ENCODE measurements around the gene WWOX.

WWOX gene

DNA sequence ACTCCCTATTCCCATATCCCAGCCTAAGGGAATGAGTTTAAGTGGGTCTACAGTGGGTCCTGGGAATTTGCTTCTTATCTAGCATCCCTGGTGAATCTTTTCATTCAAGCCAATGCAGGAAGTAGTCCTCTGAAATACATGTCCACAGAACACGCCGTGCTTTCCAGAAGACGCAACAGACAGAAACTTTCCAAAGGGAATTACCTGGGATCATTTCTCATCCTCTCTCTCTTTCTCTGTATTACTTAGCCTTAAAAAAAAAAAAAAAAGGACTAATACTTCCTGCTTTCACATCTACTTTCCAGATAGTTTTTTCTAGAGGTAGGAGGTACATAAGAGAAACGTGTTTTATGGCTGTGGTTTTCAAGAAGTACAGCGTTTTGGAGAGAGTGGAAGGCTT, 1002.0 kb downstream of the WWOX start:
- no peak for DNase-seq (ENCODE audit: low spot score)

DNA sequence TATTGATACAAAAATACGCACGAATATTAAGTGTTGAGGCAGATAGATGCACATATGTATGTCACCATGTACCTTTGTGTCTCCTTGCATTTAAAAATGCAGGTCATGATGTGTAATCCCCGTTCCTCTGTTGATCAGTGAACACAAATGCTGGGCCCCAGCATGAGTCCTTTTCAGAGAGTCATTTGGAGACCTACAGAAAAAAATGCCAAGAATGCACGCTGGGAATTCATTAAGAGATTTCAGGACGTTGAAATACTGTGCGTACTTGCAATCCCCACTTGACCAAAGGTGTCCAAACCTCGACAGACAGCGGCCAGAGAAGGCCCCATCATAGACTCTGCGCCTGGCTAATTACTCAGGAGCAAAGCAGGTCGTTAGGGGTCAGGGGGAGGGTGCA, 1005.1 kb downstream of the WWOX start:
- no peak for DNase-seq (ENCODE audit: low spot score)

DNA sequence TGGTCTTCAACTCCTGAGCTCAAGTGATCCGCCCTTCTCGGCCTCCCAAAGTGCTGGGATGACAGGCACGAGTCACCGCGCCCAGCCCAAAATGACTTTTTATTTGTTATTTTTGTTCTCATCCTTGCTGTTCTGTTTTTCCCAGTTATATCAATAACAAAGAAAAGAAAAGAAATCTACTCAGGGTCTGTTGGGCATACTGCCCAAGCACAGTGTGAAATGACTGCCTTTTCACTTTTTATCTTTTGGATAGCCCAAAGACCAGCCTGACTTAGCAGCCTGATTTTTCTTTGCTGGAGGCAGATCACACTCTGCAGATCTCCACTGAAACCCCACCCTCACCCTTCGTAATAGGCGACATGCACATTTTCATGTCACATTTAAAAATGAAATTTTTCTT, 1007.8 kb downstream of the WWOX start:
- no peak for DNase-seq (ENCODE audit: low spot score)

DNA sequence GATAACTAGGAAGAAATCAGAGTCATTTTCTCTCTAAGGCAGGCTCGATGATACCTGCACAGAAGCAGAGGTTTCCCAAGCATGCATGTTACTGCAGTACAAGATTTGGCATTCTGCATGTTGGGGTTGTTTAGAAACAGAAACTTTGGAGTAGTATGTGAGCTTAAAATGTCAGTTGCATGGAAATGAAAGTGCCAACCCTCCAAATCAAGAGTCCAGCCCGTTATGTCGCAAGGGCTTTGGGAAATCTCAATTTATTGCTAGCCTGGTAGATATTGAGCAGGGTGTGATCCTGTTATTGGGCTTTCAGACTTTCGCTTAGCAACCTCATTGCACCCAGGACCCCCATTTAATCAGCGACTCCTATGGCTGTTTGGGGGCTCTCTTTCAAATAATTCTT, 1010.3 kb downstream of the WWOX start:
- DNase-seq (ENCODE audit: low spot score), result no peak

DNA sequence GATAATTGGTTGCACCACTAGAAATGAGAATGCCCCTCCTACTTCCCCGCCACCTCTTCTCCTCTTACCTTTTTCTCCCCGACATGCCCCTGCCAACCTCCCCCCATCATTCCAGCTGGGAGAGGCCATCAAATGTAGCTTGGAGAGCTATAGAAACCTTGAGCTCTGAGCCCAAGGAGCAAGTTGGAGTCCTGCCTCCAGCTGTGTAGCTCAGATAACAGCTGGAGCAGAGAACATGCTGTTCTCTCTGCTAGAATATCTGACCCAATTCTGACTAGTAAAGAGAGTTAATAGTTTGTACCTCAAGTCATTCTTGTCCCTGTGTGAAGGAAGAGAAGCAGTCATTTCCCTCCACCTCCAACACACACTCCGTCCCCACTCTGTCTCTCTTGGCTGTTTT, 1010.8 kb downstream of the WWOX start:
- DNase-seq (ENCODE audit: low spot score), result no peak

DNA sequence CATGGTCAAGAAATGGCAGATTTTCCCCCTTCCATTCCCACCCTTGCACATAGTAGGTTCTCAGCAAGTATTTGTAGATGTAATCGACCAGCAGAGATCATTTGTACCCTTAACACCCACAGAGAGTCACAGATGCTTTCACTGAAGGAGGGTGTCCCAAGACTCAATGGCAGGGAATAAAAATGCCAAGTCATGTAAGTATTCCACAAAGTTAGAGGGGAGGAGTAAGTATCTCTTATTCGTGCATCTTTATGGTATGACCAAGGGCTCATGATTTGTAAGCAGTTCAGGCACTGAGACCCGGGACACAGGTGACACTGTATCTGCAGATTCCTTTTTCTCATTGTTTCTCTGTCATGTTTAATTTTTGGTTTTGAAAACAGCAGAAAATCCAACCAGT, 1011.5 kb downstream of the WWOX start:
- no peak for DNase-seq (ENCODE audit: low spot score)

DNA sequence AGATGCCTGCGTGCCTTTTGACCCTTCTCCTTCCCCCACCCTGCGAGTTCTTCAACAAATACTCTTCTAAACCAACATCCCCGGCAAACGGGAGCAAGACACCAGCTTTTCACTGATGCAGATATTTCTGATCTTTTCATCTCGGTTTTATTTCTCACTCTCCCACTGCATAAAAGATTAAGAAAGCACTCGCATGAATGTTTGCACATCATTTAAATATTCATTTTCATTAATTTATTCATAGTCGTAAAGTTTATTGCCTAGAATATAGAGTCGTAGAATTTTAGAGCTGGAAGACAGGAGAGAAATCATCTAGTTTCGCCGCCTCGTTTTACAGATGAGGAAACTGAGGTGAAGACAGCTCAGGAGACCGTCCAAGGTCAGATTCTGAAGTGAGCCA, 1013.0 kb downstream of the WWOX start:
- no peak for DNase-seq (ENCODE audit: low spot score)

DNA sequence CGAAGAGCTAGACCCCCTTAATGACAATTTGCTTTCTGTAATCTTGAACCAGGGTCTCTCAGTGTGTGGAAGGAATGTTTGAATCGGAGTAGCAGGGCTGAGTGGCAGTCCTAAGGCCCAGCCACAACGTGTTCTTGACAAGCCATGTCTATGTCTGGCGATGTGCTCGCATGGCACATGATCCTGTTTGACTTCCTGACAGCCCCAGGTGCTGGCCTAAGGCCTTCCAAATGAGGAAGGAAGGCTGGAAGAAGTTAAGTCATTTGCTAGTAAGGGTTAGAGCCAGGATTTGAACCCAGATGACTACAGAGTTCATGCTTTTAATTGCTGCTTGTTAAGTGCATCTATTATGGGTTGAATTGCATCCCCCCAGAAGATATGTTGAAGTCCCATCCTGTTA, 1014.4 kb downstream of the WWOX start:
- DNase-seq (ENCODE audit: low spot score), result no peak

DNA sequence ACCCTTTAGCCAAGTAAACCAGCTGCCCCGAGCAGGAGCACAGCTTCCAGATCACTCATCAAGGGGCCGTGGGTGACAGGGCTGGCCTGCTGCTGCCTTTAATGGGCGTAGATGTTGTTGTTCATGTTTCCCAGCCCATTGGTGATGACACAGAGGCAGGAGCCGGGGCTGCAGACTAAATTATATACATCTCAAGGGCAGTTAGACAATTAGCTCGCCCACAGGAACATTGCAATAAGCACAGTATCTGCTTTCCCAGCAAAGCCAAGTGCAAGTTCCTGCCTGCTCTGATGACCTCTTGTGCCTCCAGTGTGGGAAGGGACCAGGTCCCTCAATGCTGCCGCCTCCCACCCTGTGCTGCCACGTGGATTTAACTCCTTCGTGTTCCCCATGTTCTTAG, 1015.3 kb downstream of the WWOX start:
- DNase-seq (ENCODE audit: low spot score), result no peak

DNA sequence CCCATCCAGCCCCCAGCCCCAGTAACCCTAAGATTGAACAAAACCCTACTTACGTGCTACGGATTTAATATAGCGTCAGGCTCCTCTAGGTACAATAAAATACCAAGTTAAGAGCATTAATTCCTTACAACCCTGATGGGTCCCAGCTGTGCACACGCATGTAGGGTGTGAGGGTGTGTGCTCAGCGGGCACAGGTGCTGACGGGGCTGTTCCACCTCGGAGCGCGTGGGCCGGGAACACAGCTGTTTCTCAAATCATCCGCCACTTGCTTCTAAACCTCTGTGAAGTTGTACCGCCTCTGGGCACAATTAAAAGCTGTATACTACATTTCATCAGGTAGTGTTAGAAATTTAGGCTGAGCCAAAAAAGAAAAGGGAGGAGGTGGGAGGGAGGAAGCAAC, 1022.5 kb downstream of the WWOX start:
- DNase-seq (ENCODE audit: low spot score), result no peak

DNA sequence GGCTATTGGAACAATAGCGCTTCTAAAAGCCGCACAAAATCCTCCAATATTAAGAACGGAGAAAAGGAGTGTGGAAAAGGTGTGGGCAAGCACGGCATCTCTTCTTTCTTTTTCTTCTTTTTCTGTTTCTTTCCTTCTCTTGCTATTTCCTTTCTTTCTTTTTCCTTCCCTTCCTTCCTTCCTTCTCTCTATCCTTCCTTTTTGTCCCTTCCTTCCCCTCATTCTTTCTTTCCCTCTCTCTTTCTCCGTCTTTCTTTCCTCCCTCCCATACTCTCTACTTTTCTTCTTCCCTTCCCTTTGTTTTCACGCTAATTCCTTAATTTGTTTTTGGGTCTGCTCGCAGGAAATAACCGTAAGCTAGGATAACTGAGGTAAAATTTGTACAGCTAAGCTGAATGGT, 1022.9 kb downstream of the WWOX start:
- DNase-seq (ENCODE audit: low spot score), result no peak

DNA sequence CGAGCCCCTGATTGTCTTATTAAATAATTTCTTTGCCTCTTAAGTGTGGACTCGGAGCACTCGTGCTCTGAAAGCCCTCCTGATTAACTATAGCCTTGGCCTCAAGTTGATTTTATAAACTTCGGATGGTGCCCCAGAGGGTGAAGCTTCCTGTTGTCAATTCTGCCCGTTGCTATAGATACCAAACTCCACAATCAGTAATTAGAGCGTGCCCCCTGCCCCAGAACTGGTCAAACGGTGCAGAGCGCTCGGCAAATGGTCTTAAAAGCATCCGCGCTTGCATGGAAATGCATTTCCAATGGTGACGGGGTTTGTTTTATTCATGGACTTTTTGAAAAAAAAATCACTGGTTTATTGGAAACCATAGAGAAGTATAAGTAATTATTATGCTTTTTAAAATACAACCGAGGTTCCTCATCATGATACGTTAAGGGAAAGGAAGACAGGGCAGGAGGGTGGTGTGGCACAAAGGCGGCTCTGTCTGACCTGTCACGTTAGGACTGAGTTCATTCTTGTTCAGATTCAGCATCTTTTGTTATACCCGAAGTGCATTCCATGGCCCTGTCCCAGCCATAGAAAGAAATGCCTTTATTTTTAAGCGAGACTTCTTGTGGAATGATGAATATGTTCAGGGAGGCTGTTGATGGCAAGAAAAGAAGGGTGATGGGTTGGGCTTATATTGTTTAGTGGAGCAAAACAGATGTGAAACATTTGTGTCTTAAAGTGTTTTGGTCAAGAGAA, 1024.7 kb downstream of the WWOX start:
- DNase-seq (ENCODE audit: low spot score), result no peak

DNA sequence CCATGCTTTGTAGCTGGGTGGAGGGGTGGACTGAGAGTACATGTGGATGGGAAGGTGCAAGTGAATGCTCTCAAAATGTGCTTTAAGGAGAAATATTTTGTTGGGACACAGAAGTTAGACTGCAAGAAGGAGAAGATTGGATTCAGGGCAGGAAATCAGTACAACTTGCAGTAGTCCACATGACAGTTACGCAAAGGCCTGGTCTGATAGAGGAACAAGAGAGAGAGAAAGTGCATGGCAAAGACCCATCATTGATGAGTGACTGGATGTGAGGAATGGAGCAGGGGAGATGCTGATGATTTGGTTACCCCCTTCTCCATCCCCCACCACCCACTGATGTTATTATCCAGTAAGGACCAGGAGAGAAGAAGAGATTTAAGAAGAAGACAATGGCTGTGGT, 1028.3 kb downstream of the WWOX start:
- no peak for DNase-seq (ENCODE audit: low spot score)

DNA sequence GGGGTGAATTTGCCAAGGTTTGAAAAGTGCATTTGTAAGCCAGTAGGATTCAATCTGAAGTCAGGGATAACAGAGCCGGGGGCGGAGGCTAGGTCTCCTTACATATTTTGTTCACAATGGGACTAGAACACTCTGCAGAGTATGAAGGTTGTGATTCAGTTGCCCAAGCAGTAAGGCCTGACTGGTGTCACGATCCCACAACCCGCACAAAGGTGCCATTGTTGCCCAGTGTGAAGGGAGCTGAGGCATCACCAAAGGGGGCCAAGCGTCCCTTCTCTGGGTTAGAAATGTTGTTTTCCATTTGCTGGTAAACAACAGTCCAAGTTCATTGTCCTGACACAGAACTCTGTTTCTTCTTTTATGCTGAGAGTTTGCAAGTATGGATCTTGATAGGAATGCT, 1029.3 kb downstream of the WWOX start:
- DNase-seq (ENCODE audit: low spot score), result peak; percentile 49

DNA sequence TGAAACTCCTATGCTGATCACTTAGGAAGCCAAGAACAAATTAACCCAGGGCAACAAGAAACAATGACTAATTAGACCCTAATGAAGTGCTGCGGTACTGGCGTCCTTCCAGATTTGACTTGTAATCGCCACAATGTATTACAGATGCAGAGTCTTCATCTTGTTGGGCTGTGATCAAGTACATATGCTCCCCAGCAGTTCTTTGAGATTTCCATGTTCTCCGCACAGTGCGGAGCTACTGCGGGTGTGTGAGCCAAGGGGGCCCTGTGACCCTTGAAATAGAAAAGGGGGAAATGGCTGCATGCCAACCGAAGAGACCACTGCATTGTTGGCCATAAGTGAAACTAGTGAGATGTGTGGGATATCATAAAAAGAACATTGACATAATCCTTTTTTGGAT, 1031.2 kb downstream of the WWOX start:
- no peak for DNase-seq (ENCODE audit: low spot score)

DNA sequence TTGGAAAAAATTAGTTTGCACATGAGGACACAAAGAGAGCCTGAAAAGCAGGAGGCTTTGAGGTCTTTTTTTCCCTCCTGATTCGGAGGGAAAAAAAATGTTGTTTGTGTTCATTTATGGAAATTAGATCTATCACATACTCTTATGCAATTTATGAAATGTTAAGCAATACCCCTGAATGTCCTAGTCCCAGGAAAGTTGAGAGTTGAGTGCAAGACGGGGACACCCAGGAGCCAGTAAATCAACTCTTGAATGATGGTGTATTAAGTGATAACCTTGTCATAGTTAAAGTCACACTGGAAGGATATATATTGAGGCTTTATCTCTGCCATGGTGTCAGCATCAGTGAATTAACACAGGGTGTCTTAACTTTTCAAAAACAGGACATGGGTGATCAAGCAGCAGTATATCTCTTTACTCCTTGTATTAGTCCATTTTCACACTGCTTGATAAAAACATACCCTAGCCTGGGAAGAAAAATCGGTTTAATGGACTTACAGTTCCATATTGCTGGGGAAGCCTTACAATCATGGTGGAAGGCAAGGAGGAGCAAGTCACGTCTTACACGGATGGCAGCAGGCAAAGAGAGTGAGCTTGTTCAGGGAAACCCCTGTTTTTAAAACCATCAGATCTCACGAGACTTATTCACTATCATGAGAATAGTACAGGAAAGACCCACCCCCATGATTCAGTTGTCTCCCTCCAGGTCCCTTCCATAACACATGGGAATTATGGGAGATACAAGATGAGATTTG, 1032.0 kb downstream of the WWOX start:
- DNase-seq (ENCODE audit: low spot score), result no peak

DNA sequence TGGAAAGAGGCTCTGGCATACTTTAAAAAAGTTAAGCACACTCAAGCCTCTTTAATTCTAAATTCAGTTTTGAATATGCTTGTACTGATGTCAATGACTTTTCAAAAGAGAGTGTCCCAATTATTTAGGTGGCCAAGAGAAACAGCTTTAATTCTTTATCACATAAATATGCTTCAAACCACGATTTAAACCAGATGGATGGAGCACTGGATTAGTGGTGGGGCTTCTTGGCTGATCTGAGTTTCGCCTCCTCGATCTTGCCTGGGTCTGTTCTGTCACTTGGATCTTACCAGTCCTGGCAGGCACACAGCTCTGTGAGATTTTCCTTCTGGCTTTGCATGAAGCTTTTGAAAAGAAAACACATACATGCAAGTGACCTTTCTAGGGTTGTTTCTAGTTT, 1033.2 kb downstream of the WWOX start:
- no peak for DNase-seq (ENCODE audit: low spot score)

DNA sequence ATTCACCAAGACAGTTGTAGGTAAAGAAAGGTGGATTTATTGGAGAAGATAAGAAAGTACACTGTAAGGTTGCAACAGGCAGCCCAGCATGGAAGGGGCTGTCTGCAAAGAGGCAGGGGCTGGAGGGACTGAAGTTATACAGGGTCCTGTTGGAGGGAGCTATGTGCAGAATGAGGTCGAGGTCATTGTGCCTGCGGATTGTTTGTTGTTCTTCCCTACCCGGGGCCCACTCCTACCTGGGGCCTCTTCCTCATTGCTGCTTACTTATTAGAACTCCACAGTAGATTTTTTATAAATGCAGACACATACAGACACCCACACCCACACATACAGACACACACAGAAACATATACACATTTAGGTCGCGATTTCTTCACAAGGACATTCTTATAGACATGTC, 1034.8 kb downstream of the WWOX start:
- DNase-seq (ENCODE audit: low spot score), result no peak

DNA sequence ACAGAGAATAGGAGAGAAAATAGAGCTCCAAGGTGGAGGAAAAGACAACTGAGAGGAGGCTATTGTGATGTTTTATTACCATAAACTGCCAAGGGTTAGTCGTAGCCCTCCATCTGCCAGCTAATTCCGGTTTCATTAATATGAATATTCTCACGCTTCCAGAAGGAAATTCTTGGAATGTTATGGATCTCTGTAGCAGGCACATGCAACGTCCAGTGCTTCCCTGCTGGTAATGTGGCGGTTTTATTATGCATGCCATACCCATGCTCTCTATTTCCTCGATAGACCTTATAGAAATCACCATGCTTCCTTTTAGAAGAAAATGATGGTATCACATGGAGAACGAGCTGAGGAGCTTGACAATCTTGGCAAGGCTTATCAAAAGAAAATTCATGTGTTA, 1037.5 kb downstream of the WWOX start:
- no peak for DNase-seq (ENCODE audit: low spot score)

DNA sequence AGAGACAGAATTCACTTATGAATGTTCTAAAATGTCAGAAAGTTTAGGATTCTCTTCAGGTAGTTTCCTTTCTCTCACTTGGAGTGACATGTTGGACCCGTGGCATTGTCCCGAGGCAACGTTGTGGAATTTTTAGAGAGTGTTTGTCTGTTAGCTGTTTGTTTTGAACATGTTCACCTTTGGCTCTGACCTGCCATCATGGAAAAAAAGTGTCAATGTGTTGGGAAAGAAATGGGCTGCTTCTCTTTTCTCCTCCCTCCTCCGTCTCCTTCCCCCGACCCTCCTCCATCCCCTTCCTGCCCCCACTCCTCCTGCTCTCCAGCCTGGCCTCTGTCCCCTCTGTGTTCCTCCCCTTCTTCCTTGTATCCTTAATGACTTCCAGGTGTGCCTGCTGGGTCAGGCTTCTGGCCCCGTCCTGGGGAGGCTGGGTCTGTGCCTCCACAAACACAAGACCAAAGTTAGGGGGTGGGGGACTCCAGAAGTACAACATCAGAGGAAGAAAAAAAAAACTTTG, 1038.0 kb downstream of the WWOX start:
- DNase-seq (ENCODE audit: low spot score), result no peak

DNA sequence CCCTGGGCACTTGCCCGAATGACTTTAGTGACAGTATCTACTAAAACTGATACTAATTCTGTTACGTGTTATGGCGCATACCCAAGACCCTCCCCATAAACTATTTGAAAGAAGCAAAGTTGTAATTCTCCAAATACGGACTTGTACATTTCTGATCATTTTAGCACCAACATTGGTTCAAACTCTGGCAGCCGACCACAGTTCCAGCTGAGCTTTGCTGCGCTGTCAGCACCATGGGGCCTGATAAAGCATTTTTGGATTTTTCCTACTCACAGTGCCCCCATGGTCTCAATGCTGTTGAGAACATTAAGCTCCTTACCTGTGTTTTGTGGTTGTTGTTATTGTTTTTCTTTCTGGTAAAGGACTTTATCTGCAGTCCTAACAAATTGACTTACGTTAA, 1040.3 kb downstream of the WWOX start:
- no peak for DNase-seq (ENCODE audit: low spot score)

DNA sequence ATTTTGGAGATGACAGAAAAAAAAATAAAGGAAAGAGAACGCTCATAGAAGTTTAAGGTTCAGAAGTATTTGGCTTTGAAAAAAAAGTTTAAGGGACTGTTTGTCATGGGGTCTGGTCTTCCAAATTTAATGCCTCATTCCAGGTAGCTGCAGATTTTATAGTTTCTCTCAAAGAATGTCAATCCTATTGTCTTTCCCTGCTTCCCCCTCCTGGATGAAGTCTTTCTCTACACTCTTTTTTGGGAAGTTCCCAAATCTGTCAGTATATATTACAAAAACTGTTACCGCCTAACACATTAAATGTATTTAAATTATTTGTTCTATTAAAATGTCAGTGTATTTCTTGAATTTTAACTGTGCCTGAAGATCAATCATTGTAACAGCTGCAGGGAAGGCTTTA, 1043.6 kb downstream of the WWOX start:
- no peak for DNase-seq (ENCODE audit: low spot score)

DNA sequence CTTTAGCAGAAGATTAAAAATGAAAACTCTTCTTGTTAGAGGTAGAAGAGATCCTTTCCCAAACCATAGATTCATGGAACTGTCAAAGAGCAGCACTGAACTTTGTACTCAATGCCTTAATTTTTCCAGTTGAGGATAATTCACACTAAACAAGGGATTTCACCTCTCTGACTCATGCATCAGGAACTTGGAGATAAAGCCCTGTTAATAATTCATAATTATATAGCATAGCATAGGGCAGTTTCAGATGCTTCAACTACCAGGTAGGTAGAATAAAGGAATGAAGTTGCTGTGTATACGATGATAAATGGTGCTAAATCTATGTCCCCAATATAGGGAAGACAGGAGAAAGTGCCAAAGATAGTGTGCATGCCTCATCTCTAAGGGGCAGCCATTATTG, 1050.7 kb downstream of the WWOX start:
- no peak for DNase-seq (ENCODE audit: low spot score)
